GF-D8 (cell line): ENCODE measurements around the gene IFIT1.
"Not testable (repeated sequence)": the region's sequence is repeated elsewhere in the genome, so short reads cannot be mapped to it uniquely, and the experiment has no call there.

Experiments
- DNase-seq: peaks from one replicate; lab custom pipeline; 2025; lab: John Stamatoyannopoulos, UW

Gene IFIT1

GRCh38 chr10:89391907-89392756 is at the start of gene IFIT1:
TSS of gene IFIT1 (plus strand) at chr10:89392623. CDS start at chr10:89392713, 90 bp downstream.
- peak; percentile 37 for DNase-seq

- no peak for DNase-seq
Observed at GRCh38 chr10:89343089-89343767, 49.2 kb upstream of the IFIT1 start.

GRCh38 chr10:89344156-89344555 is 48.3 kb upstream of the IFIT1 start:
- no peak for DNase-seq

DNA sequence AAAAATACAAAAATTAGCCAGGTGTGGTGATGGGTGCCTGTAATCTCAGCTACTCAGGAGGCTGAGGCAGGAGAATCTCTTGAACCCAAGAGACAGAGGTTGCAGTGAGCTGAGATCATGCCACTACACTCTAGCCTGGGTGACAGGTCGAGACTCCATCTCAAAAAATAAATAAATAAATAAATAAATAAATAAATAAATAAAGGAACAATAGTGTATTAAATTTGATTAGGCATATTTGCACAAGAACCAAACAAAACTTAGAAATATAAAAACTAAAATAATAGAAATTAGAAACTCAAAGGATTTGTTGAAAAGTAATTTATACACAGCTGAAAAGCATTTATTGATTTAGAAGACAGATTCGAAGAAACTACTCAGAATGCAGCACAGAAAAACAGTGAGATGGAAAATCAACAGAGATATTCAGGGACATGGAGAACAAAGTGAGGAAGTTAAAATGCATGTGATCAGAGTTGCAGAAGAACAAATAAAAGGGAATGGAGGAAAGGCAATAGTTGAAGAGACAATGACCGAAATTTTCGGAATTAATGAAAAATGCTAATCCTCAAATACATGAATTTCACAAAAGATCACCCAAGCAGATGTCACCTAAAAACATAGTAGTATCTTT is 46.9 kb upstream of the IFIT1 start:
- no peak for DNase-seq

DNA sequence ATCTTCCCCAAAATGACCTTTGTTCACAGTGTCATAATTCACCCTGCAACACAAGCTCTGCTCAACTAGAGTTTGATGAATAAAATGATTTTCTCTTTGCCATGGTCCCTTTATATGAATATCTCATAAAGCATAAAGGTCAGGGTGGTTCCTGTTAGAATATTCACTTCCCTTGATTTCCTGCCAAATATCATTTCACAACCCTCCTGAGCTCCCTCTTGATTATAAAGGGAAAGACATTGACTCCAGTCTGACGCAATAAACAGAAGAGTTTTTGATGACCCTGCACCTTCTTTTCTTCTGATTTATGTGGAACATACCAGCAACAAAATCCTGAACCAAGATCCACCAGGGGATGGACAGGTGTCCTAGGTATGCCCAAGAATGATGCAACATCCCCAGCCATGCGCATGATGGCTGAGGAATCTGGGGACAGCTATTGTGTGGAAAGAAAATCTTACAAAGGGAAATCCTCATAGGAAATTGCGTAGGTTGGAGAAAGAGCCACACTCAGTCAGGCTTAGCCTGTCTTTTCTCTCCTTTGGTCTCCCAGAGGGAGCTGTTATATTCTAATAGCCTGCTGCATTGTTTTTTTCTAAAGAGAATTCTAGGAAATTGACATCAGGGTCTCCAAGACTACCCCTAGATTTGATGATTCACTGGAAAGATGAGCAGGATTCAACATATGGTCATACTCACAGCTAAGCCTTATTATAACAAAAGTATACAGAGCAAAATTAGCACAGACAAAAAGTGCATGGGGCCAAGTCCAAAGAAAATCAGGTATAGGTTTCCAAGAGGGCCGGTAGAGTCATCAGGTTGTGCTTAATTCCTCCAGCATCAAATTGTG is 45.8 kb upstream of the IFIT1 start:
- no peak for DNase-seq

DNA sequence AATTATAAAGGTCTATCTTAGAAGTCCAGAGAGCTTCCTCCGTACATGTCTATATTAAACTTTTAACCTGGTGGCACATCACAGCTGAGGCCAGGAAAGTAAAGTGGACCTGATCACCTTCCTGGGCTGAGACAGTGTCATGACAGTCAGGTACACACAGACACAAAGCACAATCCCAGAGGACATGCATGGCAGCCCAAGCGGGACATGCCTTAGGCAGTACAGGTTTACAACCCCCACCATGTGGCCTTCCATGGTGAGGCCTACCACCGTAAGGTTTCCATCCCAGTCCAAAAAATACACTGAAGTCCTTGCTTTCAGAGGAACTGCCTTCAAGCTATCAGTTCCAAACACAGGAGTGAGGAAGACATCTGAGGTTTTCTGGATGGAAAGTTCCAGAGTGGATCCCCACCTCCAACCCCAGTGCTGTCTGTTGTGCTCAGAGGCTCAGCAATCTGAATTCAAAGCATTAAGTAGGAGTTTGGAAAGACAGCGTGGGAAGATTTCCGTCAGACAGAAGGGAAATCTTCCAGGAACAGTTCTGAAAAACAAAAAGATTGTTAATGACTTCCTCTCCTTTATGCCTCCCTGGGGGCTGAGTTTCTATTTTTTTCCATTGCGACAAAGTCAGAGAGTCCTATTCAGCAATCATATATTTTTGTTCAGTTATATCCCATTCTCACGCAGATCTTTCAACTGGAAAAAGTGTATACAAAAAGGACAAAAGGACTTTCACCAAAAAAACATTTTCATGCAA is 44.5 kb upstream of the IFIT1 start:
- no peak for DNase-seq

DNA sequence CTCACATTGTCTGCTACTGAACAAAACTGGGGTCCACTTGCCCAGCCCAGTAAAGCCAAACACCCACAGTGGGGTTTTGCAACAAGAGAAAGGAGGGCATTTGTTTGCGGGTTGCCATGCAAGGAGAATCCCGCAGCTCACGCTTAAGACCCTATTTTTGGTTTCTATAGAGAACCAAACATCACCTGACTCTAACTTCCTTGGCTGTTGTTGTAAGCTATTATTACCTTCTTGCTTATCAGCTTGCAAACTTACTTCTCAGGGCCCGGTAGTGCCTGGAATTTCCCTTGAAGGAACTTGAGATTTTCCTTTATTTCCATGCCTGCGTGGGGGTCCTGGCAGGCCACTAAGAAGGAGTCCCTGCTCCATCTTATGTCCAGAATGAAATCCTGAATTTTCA is 43.9 kb upstream of the IFIT1 start:
- no peak for DNase-seq

GRCh38 chr10:89348975-89349374 is 43.4 kb upstream of the IFIT1 start:
- DNase-seq = no peak

- not testable (repeated sequence) for DNase-seq
Observed at GRCh38 chr10:89350631-89351315, 41.6 kb upstream of the IFIT1 start.

DNA sequence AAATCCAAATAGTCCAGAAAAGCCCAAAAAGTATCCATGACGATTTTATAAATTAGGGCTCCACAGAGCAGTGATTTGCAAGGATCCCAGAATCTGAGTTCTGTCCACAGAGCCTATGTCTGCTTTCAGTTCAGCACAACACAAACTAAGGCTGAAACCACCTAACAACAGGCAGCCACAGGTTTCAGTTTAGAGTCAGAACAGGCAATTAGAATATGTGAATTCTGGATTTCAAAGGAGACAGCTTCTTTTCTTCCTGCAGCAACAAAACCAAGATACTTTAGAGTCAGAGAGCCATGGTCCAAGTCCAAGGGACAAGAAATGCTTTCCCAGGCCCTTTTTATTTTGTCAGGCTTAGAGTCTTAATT is 41.0 kb upstream of the IFIT1 start:
- no peak for DNase-seq

DNA sequence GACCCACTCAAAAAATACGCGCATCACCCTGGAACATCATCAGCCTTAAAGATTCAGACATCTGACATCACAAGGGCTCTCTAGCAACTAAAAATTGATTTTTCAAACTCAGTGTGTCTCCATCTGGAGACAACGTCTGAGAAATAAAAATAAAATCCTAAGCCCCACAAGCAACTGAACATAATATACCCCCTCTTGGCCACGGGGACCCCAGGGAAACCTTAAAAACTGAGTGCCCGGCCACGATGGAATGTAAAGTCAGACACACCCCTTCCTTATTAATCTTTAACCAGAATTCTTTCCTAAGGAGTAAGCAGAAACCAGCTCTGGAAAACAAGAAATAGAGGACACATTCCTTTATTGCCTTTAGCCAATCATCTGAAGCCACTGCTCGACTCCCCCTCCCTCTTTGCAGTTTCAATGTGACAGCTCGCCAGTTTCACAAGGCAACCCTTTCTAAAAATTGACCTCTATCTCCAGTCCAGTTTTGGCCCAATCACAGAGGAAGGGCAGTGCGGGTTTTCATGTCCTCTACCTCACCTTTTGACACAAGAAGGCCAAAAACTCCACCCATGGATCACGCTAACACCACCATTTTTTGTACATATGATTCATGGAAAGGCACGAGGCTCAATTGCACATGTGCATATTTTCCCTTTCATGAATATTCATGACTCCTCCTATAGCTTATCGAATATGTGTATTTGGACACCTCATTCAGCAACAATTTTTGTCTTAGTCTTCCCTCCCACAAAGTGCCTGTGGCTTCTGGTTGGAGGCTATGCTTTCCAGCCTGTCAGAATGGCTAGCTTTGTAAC is 40.4 kb upstream of the IFIT1 start:
- DNase-seq = no peak

GRCh38 chr10:89352802-89353201 is 39.6 kb upstream of the IFIT1 start:
- no peak for DNase-seq

GRCh38 chr10:89355394-89355931 is 37.0 kb upstream of the IFIT1 start:
- no peak for DNase-seq

- DNase-seq = no peak
Observed at GRCh38 chr10:89357096-89357495, 35.3 kb upstream of the IFIT1 start.

DNA sequence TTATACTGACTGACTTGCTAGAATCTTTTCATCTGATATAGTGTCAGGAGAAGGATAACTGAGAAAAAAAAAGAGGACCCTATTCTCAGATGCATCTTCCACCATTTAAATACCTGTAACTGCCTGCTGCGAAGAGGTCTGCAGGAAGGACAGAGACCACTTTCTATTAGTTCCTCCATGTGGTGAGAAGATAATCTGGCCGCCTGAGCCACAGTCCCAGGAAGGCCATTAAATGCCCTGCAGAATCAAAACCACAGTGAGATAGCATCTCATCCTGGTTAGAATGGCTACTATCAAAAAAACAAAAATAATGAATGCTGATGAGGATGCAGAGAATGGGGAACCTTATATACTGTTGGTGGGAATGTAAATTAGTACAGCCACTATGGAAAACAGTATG is 34.4 kb upstream of the IFIT1 start:
- no peak for DNase-seq

DNA sequence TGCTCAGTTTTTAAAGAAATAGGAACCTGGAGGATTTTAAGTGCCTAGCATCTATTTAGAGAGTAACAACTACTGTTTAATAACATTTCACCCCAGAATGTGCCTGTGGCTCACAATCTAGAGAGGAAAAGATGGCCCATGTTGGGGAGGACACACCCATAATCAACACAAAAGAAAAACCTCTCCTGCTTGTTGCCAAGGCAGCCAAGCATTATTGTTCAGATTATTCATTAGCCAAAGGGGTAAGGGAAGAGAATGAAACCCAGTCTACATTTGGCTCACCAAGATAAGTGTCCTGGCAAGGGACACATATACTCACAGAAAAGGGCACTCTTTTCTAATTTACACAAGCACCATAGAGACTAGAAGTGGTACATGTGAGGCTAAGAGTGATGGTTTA is 32.3 kb upstream of the IFIT1 start:
- DNase-seq = no peak

- no peak for DNase-seq
Observed at GRCh38 chr10:89362929-89363328, 29.5 kb upstream of the IFIT1 start.

DNA sequence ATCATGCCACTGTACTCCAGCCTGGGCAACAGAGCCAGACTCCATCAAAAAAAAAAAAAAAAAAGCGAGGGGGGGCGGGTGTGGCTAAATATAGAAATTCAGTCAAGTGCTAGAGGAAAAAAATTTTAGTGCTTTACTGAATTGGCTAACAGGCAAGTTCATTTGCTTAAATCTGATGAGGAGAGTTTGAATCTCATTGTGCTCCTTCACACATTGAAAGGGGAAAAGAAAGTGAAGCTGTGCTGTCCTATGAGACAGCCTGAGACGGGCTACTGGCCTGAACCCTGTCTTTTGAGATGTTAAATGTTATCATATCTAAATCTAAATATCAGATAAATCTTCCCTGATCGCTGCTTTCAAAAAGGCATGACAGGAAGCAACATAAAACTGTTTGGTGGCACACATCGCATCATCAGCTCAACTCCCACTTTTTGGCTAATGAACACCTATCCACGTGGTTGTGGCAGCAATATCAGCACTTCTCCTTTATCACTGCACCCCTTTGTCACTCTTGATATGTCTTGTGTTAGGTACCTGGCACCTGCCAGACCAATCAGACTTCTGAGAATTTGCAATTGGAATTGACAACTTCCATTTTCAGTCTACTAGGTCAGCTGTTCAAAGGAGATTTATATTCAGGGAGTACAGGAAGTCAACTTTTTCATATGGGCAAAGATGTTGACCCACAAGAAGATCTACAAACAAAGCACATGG is 28.5 kb upstream of the IFIT1 start:
- no peak for DNase-seq

DNA sequence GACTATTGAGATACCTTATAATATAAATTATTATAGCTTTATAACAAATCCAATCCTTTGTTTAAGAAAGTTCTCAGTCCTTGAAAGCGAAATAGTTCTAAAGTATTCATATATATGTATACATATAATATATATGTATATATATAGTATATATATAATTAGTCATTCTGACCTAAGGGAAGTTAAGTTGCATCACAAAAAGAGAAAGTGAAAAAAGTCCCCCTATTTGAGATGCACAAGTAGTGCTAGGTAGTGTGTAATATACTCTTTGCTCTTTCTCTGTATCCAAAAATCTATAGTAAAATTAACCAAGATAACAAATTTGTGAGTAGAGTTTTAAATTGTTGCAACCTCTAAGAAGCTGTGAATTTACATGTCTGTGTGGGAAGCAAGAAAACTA is 27.9 kb upstream of the IFIT1 start:
- no peak for DNase-seq
